ENCODE data around the gene CFAP77. TPM values are rescaled to one million over a fixed set of nuclear protein-coding genes. Genes with fewer than 3 reads are reported as not detected.
A peak's percentile ranks its signal among the peaks of the same experiment; 100 is the strongest.

The CFAP77 gene
- total RNA-seq, 1 donor from 2014 or later: 0.36 TPM

GRCh38 chr9:132486706-132487350, 76.8 kb downstream of the CFAP77 start:
- Histone ChIP-seq H3K27me3 (ENCODE audit: insufficient read depth, low read length) (peaks cover 42% of the 10 kb centered on the region), H3K9me3 (ENCODE audit: insufficient read depth, low read depth, low read length) (no peaks in the 10 kb centered on the region), H3K36me3 (ENCODE audit: insufficient read depth, low read length) (no peaks in the 10 kb centered on the region), H3K27ac (ENCODE audit: low read depth, low read length) (no peak overlapping the region), H3K4me3 (ENCODE audit: insufficient read depth, low read depth, low read length) (no peak overlapping the region), H3K4me2 (ENCODE audit: low read length) (no peak overlapping the region), H3K4me1 (ENCODE audit: insufficient read depth, low read length) (no peaks in the 10 kb centered on the region), H2AFZ (ENCODE audit: low read depth, low read length) (no peak overlapping the region), H3K79me2 (ENCODE audit: insufficient read depth, low read length) (no peaks in the 10 kb centered on the region), H4K20me1 (ENCODE audit: insufficient read depth, low read length) (no peaks in the 10 kb centered on the region), H3K9ac (ENCODE audit: low read length) (no peak overlapping the region)
- H3K4me3 Mint-ChIP-seq (ENCODE audit: unreplicated experiment): no peak overlapping the region
- TF ChIP-seq EZH2 (IDR thresholded peaks at IDR 0.05; ENCODE audit: insufficient read depth, low read length) (peak; percentile 61), CTCF (IDR thresholded peaks at IDR 0.05; ENCODE audit: insufficient read depth, low read depth, low read length) (no peak)
- peaks cover 55% of the 10 kb centered on the region for H3K27me3 Mint-ChIP-seq (ENCODE audit: low read depth, unreplicated experiment)
- no peak for FAIRE-seq
- H3K27ac Mint-ChIP-seq (ENCODE audit: unreplicated experiment): no peak overlapping the region
- H3K4me1 Mint-ChIP-seq (ENCODE audit: low read depth, unreplicated experiment): no peaks in the 10 kb centered on the region
- no peaks in the 10 kb centered on the region for H3K36me3 Mint-ChIP-seq (ENCODE audit: low read depth, unreplicated experiment)
- no peak for DNase-seq (ENCODE audit: low read depth)
- H3K9me3 Mint-ChIP-seq (ENCODE audit: unreplicated experiment): peaks cover 2% of the 10 kb centered on the region

- FAIRE-seq: no peak
- DNase-seq (ENCODE audit: low read depth): no peak
Observed at GRCh38 chr9:132487351-132487791, 77.4 kb downstream of the CFAP77 start.

More at GRCh38 chr9:132487351-132487791, 77.4 kb downstream of the CFAP77 start:
- Histone ChIP-seq H3K4me3 (ENCODE audit: insufficient read depth, low read depth, low read length) (no peak overlapping the region), H3K27ac (ENCODE audit: low read depth, low read length) (no peak overlapping the region), H3K9ac (ENCODE audit: low read length) (no peak overlapping the region), H4K20me1 (ENCODE audit: insufficient read depth, low read length) (no peaks in the 10 kb centered on the region), H3K4me2 (ENCODE audit: low read length) (no peak overlapping the region), H3K9me3 (ENCODE audit: insufficient read depth, low read depth, low read length) (no peaks in the 10 kb centered on the region), H3K27me3 (ENCODE audit: insufficient read depth, low read length) (peaks cover 42% of the 10 kb centered on the region), H2AFZ (ENCODE audit: low read depth, low read length) (no peak overlapping the region), H3K4me1 (ENCODE audit: insufficient read depth, low read length) (no peaks in the 10 kb centered on the region), H3K79me2 (ENCODE audit: insufficient read depth, low read length) (no peaks in the 10 kb centered on the region), H3K36me3 (ENCODE audit: insufficient read depth, low read length) (no peaks in the 10 kb centered on the region)
- H3K27ac Mint-ChIP-seq (ENCODE audit: unreplicated experiment): no peak overlapping the region
- peaks cover 53% of the 10 kb centered on the region for H3K27me3 Mint-ChIP-seq (ENCODE audit: low read depth, unreplicated experiment)
- no peaks in the 10 kb centered on the region for H3K36me3 Mint-ChIP-seq (ENCODE audit: low read depth, unreplicated experiment)
- H3K4me3 Mint-ChIP-seq (ENCODE audit: unreplicated experiment): no peak overlapping the region
- no peaks in the 10 kb centered on the region for H3K4me1 Mint-ChIP-seq (ENCODE audit: low read depth, unreplicated experiment)
- peaks cover 4% of the 10 kb centered on the region for H3K9me3 Mint-ChIP-seq (ENCODE audit: unreplicated experiment)
- TF ChIP-seq CTCF (IDR thresholded peaks at IDR 0.05; ENCODE audit: insufficient read depth, low read depth, low read length) (no peak), EZH2 (IDR thresholded peaks at IDR 0.05; ENCODE audit: insufficient read depth, low read length) (no peak)
